HepG2 (cell line): ENCODE data around the gene CES2. TPM values are rescaled to one million over a fixed set of nuclear protein-coding genes. Genes with fewer than 3 reads are reported as not detected.

Source experiments
- ATAC-seq: fragments of 200-7000 bp; cut with Tn5 transposase; 3 replicates; pipeline ENCODE4 v1.9.1; 2020; ENCODE audit warnings: mild to moderate bottlenecking, moderate library complexity
- BruUV-seq: library from RNA; stranded (reverse); fragments of 400-500 nt; replicated peaks from 2 replicates; lab custom pipeline; 2021; lab: Mats Ljungman, UMichigan
- CTCF ChIA-PET: fragments of 300-600 bp; formaldehyde crosslinking; extraction: SDS; loops from one replicate; lab custom pipeline; 2021; ENCODE audit warnings: low total read pairs, inconsistent platforms, low intra/inter-chr PET ratio; lab: Yijun Ruan, JAX
- POLR2A ChIA-PET: fragments of 350-600 bp; sonication (Branson Sonifier 250); formaldehyde crosslinking; loops from one replicate; lab custom pipeline; 2020; ENCODE audit warnings: antibody characterized with exemption, inconsistent platforms; lab: Yijun Ruan, JAX
- DNase-seq: peaks from one replicate; pipeline ENCODE4 v3.0.0-alpha.2; 2015; ENCODE audit warnings: low spot score
- FAIRE-seq: peaks from 3 replicates; lab custom pipeline; 2011; peaks lifted over from hg19 to GRCh38; lab: Jason Lieb, UNC
- H2AFZ ChIP-seq: one replicate; pipeline ENCODE4 v1.6.1; 2011; ENCODE audit warnings: low read length, inconsistent platforms
- H3K27ac ChIP-seq: fragments of 300-600 bp; 3 replicates; pipeline ENCODE4 v1.8.0; 2011; ENCODE audit warnings: mixed run types, mild to moderate bottlenecking, mixed read lengths, low read length, inconsistent platforms; ENCODE audit not compliant: insufficient read depth; ENCODE audit errors: extremely low read length
- H3K27me3 ChIP-seq, 2 experiments: fragments of 200-600 bp in 1 of 2; 2 replicates in 1 of 2; 3 replicates in 1 of 2; pipeline versions ENCODE4 v1.6.0 to v1.8.0; 2011; ENCODE audit warnings: low read length in 2 of 2, mild to moderate bottlenecking in 2 of 2, moderate library complexity in 2 of 2, inconsistent platforms in 1 of 2; ENCODE audit not compliant: insufficient read depth in 2 of 2, control insufficient read depth in 1 of 2
- H3K36me3 ChIP-seq, 2 experiments: fragments of 200-600 bp in 1 of 2; replicated peaks in 1 of 2; 2 replicates in 1 of 2; 3 replicates in 1 of 2; pipeline versions ENCODE4 v1.5.1 to v1.8.0; 2011; ENCODE audit warnings: low read length in 2 of 2, inconsistent platforms in 1 of 2; ENCODE audit not compliant: insufficient read depth in 2 of 2, control insufficient read depth in 1 of 2
- H3K4me1 ChIP-seq: 2 replicates; pipeline ENCODE4 v1.5.1; 2012; ENCODE audit warnings: low read length, inconsistent platforms; ENCODE audit not compliant: insufficient read depth
- H3K4me2 ChIP-seq: 2 replicates; pipeline ENCODE4 v1.6.0; 2011; ENCODE audit warnings: low read depth, low read length, inconsistent platforms
- H3K4me3 ChIP-seq, 3 experiments: fragments of 200-600 bp in 1 of 3; sonication (generic), shearing (Covaris generic) in 1 of 3; replicated peaks in 1 of 3; 2 replicates each; pipeline ENCODE4 v1.5.1; 2011 to 2016; ENCODE audit warnings: low read length in 3 of 3, inconsistent platforms in 2 of 3, low read depth in 2 of 3, mild to moderate bottlenecking in 2 of 3, control low read depth in 1 of 3, mixed read lengths in 1 of 3; ENCODE audit not compliant: insufficient read depth in 1 of 3
- H3K79me2 ChIP-seq: one replicate; pipeline ENCODE4 v1.6.1; 2011; ENCODE audit warnings: low read length, inconsistent platforms; ENCODE audit not compliant: insufficient read depth
- H3K9ac ChIP-seq: 2 replicates; pipeline ENCODE4 v1.6.0; 2011; ENCODE audit warnings: mild to moderate bottlenecking, low read depth, low read length, inconsistent platforms; ENCODE audit not compliant: insufficient read depth
- H3K9me3 ChIP-seq: 2 replicates; pipeline ENCODE4 v1.5.1; 2012; ENCODE audit warnings: mild to moderate bottlenecking, low read length
- H4K20me1 ChIP-seq: 2 replicates; pipeline ENCODE4 v1.6.0; 2011; ENCODE audit warnings: inconsistent platforms, mild to moderate bottlenecking, low read length, moderate library complexity; ENCODE audit not compliant: insufficient read depth
- ELK4 ChIP-seq: sonication (generic); formaldehyde crosslinking; IDR thresholded peaks from 2 replicates; pipeline ENCODE4 v1.9.0; 2021; ENCODE audit warnings: missing genetic modification reagents, borderline replicate concordance
- ISX ChIP-seq: sonication (generic); formaldehyde crosslinking; conservative IDR thresholded peaks from 2 replicates; pipeline ENCODE4 v1.5.0; 2020; ENCODE audit warnings: missing genetic modification reagents
- KAT7 ChIP-seq: IDR thresholded peaks from 2 replicates; pipeline ENCODE4 v1.6.1; 2018; ENCODE audit warnings: borderline replicate concordance, missing compliant biosample characterization
- KDM3A ChIP-seq: IDR thresholded peaks from 2 replicates; pipeline ENCODE4 v1.6.1; 2018; ENCODE audit warnings: low read depth, missing compliant biosample characterization
- KIAA2018 ChIP-seq: sonication (generic); formaldehyde crosslinking; IDR thresholded peaks from 2 replicates; pipeline ENCODE4 v1.5.0; 2020; ENCODE audit warnings: mild to moderate bottlenecking, missing genetic modification reagents, borderline replicate concordance
- LBX2 ChIP-seq: sonication (generic); formaldehyde crosslinking; IDR thresholded peaks from 2 replicates; pipeline ENCODE4 v1.5.0; 2020; ENCODE audit warnings: missing genetic modification reagents, mild to moderate bottlenecking, borderline replicate concordance
- NFKBIZ ChIP-seq: IDR thresholded peaks from 2 replicates; pipeline ENCODE4 v1.6.1; 2018; ENCODE audit warnings: missing genetic modification reagents, missing compliant biosample characterization
- PRDM4 ChIP-seq: sonication (generic); formaldehyde crosslinking; IDR thresholded peaks from 2 replicates; pipeline ENCODE4 v1.9.0; 2021; ENCODE audit warnings: missing genetic modification reagents, borderline replicate concordance
- TBP ChIP-seq: sonication (generic); formaldehyde crosslinking; IDR thresholded peaks from 2 replicates; pipeline ENCODE4 v1.5.0; 2020; ENCODE audit warnings: missing genetic modification reagents
- ZFP41 ChIP-seq: sonication (generic); formaldehyde crosslinking; IDR thresholded peaks from 2 replicates; pipeline ENCODE4 v1.4.0; 2020; ENCODE audit warnings: mild to moderate bottlenecking, missing genetic modification reagents, borderline replicate concordance
- ZNF274 ChIP-seq: sonication (generic); formaldehyde crosslinking; IDR thresholded peaks from 2 replicates; pipeline ENCODE4 v1.5.1; 2020; ENCODE audit warnings: mild to moderate bottlenecking, missing genetic modification reagents
- ZNF652 ChIP-seq: IDR thresholded peaks from 2 replicates; pipeline ENCODE4 v1.6.1; 2016; ENCODE audit warnings: low read depth, borderline replicate concordance
- WGBS: methylation state at CpG from one replicate; pipeline ENCODE4 v1.1.6; 2017; ENCODE audit warnings: low lambda C conversion rate; 5-methylcytosine and 5-hydroxymethylcytosine counted together
- in situ Hi-C: cut with HindIII; loops from 2 replicates; pipeline ENCODE4 v1.10.0; 2017; ENCODE audit warnings: low pct_unique_long_range_greater_than_20kb; ENCODE audit not compliant: extremely low pct_ligation_motif_present
- intact Hi-C: fragments of 100-400 bp; cut with micrococcal nuclease; formaldehyde crosslinking; loops from one replicate; pipeline ENCODE4 v1.10.0; 2022; ENCODE audit not compliant: unreplicated experiment
- polyA plus RNA-seq, 8 experiments: library from polyadenylated mRNA; depleted of rRNA in 3 of 8; stranded (reverse) in 7 of 8; unstranded in 1 of 8; fragments of >200 nt; fragmentation: Illumina TruSeq in 4 of 8; extraction: Trizol in 4 of 8; gene quantifications; 2 replicates each; pipeline versions ENCODE4 v1.2.1 to v1.2.3, GENCODE V29; 2011 to 2016; ENCODE audit warnings: low read depth in 4 of 8, missing spikeins in 1 of 8, mixed read lengths in 1 of 8; ENCODE audit not compliant: insufficient read depth in 1 of 8
- total RNA-seq, 5 experiments: library from RNA; depleted of rRNA; stranded (reverse); fragments of >200 nt; fragmentation: Illumina TruSeq; extraction: Trizol; gene quantifications; 2 replicates each; pipeline ENCODE4 v1.2.3, GENCODE V29; 2016; ENCODE audit warnings: low read depth in 1 of 5

The CES2 gene
- total and polyA plus RNA-seq, 2 of the 13 experiments (the other 11 are each of a cell fraction or from before 2014, with no cell fraction given), result 50.6 to 63.8 TPM

- TF ChIP-seq ELK4 (CRISPR knock-in tag) (no peak), TBP (CRISPR knock-in tag) (no peak), PRDM4 (no peak)
Observed at GRCh38 chr16:66913081-66913480, 22.2 kb upstream of the CES2 start (continued).

GRCh38 chr16:66913711-66914110, 21.6 kb upstream of the CES2 start:
- Histone ChIP-seq H3K4me2 (no peak overlapping the region), H3K4me1 (peaks cover 30% of the 10 kb centered on the region), H2AFZ (no peak overlapping the region), H3K27ac (no peak overlapping the region), H3K27me3 (no peaks in the 10 kb centered on the region; a peak in 1 of 5 replicates), H3K79me2 (no peaks in the 10 kb centered on the region), H3K9ac (no peak overlapping the region), H3K4me3 (no peak overlapping the region), H3K9me3 (no peaks in the 10 kb centered on the region), H3K36me3 (no peaks in the 10 kb centered on the region), H4K20me1 (no peaks in the 10 kb centered on the region)
- intact Hi-C loops, result no loop called here
- ATAC-seq (no peak), FAIRE-seq (no peak), DNase-seq (no peak)
- in situ Hi-C loops, result no loop called here
- CTCF ChIA-PET, result no interaction called here
- POLR2A ChIA-PET, result no interaction called here
- WGBS, result 21% methylated on average over 4 of the region's 4 CpGs
- BruUV-seq, result no TSS peak
- TF ChIP-seq ISX (CRISPR knock-in tag), result no peak
- no peak for TF ChIP-seq ZNF274 (CRISPR knock-in tag)
- TF ChIP-seq KDM3A (CRISPR knock-in tag), result no peak
- TF ChIP-seq KIAA2018 (CRISPR knock-in tag), result no peak
- no peak for TF ChIP-seq KAT7 (CRISPR knock-in tag)
- no peak for TF ChIP-seq NFKBIZ
- no peak for TF ChIP-seq ZFP41 (CRISPR knock-in tag)
- no peak for TF ChIP-seq LBX2 (CRISPR knock-in tag)
- no peak for TF ChIP-seq ZNF652 (CRISPR knock-in tag)
